Measurements from ENCODE around the gene SLC35F3.

SLC35F3 gene

DNA sequence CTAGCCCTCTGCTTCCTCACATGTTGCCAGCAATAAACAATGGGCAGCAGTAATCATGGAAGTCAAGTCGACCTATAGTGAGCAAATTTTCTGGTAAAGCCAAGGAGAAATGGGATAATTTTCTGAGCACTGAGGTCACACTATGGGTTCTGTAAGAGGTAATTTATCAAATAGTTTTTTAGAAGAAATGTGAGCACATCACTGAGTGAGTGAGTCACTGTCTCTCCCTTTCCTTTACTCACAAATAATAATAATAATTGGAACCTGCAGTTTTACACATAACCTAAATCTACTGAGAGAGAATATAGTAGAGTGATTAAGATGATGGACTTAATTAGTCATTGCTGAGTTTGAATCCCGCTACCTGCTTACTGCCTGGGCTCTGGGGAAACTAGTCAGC lies 23.6 kb downstream of the SLC35F3 start:
- no peak for DNase-seq (ENCODE audit: low spot score)
- in situ Hi-C loops (cut with MboI; ENCODE audit: low pct_unique_long_range_greater_than_20kb, low sequenced_read_pairs, unreplicated experiment), result no loop called here
- TF ChIP-seq, protein P1, sequence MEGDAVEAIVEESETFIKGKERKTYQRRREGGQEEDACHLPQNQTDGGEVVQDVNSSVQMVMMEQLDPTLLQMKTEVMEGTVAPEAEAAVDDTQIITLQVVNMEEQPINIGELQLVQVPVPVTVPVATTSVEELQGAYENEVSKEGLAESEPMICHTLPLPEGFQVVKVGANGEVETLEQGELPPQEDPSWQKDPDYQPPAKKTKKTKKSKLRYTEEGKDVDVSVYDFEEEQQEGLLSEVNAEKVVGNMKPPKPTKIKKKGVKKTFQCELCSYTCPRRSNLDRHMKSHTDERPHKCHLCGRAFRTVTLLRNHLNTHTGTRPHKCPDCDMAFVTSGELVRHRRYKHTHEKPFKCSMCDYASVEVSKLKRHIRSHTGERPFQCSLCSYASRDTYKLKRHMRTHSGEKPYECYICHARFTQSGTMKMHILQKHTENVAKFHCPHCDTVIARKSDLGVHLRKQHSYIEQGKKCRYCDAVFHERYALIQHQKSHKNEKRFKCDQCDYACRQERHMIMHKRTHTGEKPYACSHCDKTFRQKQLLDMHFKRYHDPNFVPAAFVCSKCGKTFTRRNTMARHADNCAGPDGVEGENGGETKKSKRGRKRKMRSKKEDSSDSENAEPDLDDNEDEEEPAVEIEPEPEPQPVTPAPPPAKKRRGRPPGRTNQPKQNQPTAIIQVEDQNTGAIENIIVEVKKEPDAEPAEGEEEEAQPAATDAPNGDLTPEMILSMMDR (IDR thresholded peaks at IDR 0.05; ENCODE audit: extremely low read depth, insufficient read depth, missing control alignments), result no peak

DNA sequence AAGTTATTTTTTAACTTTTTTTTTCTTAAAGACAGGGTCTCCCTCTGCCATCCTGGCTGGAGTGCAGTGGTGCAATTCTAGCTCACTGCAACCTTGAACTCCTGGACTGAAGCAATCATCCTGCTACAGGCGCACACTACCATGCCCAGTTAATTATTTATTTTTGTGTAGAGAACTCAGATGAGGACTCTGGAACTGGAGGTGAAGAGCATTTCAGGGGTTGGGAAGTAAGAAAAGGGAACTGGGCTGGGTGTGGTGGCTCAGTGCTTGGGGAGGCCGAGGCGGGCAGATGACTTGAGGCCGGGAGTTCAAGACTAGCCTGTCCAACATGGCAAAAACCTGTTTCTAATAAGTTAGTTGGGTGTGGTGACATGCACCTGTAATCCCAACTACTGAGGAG lies 28.9 kb downstream of the SLC35F3 start:
- DNase-seq (ENCODE audit: low spot score), result no peak
- in situ Hi-C loops (cut with MboI; ENCODE audit: low pct_unique_long_range_greater_than_20kb, low sequenced_read_pairs, unreplicated experiment), result no loop called here
- TF ChIP-seq, protein P1 (IDR thresholded peaks at IDR 0.05; ENCODE audit: extremely low read depth, insufficient read depth, missing control alignments), result no peak

DNA sequence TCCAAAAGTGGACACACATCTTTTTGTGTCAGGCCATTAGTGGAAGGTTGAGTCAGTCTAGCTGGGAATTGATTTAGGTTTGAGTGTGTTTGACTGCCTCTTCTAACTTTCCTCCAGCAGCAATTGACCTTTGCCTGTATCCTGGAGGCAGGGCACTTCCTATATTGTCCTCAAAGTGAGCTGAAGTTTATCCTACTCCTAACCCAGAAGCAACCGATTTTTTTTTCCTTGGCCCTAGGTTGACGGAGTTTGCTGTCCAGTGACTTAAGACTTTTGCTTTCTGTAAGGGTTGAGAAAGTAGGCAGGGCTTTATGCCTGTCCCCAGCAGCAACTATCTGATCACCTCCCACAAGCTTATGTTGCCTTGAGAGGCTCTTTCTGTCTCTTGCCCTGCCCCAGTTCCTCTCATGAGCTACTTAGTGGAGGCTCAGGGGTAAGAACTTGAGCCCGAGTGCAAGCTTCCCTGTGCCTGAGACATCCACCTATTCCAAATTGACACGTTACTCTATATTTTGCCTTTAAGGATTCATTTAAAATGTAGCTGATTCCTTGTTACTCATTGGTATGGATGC lies 30.9 kb downstream of the SLC35F3 start:
- in situ Hi-C loops (cut with MboI; ENCODE audit: low pct_unique_long_range_greater_than_20kb, low sequenced_read_pairs, unreplicated experiment), result no loop called here
- DNase-seq (ENCODE audit: low spot score), result no peak
- TF ChIP-seq, protein P1 (IDR thresholded peaks at IDR 0.05; ENCODE audit: extremely low read depth, insufficient read depth, missing control alignments), result no peak

DNA sequence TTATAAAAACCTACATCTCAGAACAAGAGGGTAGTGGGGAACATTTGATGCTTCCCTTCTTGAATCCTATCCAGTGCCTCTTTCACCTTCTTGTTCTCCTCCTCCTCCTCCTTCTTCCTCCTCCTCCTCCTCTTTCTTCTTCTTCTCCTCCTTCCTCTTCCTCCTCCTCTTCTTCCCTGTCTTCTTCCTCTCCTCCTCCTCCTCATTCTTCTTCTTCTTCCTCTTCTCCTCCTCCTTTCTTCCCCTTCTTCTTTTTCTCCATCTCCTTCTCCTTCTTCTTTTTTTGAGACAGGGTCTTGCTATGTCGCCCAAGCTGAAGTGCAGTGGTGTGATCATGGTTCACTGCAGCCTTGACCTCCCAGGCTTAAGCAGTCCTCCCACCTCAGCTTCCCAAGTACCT lies 31.9 kb downstream of the SLC35F3 start:
- in situ Hi-C loops (cut with MboI; ENCODE audit: low pct_unique_long_range_greater_than_20kb, low sequenced_read_pairs, unreplicated experiment), result no loop called here
- no peak for DNase-seq (ENCODE audit: low spot score)
- TF ChIP-seq, protein P1 (IDR thresholded peaks at IDR 0.05; ENCODE audit: extremely low read depth, insufficient read depth, missing control alignments), result no peak

DNA sequence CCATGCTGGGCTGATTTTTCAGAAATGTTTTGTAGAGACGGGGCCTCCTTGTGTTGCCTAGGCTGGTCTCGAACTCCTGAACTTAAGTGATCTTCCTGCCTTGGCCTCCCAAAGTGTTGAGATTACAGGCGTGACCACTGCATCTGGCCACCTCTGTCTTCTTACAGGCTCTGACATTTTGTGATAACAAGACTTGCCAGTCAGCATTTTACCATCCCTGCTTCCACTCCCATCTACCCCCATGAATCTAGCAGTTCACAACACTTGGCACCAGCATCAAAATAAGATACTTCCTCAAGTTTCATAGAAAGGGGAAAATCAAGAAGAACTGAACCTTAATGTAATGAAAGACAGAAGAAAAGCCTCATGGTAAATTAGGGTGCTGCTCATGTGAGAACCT lies 32.4 kb downstream of the SLC35F3 start:
- no peak for DNase-seq (ENCODE audit: low spot score)
- TF ChIP-seq, protein P1 (IDR thresholded peaks at IDR 0.05; ENCODE audit: extremely low read depth, insufficient read depth, missing control alignments), result no peak
- in situ Hi-C loops (cut with MboI; ENCODE audit: low pct_unique_long_range_greater_than_20kb, low sequenced_read_pairs, unreplicated experiment), result no loop called here

DNA sequence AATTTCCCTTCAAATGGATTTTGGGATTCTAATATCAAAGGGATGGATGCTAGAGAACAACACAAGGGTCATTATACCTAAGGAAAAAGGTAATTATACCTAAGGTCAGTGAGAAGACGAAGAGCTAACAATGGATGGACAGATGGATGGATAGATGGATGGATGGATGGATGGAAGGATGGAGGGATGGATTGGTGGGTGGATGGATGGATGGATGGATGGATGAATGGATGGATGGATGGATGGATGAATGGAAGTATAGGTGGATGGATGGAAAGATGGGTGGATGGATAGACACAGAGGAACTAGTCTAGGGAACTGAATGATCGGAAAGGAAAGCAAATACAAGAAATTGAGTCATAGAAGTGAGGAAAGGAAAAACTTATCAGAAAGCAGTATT lies 34.0 kb downstream of the SLC35F3 start:
- no peak for DNase-seq (ENCODE audit: low spot score)
- TF ChIP-seq, protein P1 (IDR thresholded peaks at IDR 0.05; ENCODE audit: extremely low read depth, insufficient read depth, missing control alignments), result no peak
- in situ Hi-C loops (cut with MboI; ENCODE audit: low pct_unique_long_range_greater_than_20kb, low sequenced_read_pairs, unreplicated experiment), result no loop called here

DNA sequence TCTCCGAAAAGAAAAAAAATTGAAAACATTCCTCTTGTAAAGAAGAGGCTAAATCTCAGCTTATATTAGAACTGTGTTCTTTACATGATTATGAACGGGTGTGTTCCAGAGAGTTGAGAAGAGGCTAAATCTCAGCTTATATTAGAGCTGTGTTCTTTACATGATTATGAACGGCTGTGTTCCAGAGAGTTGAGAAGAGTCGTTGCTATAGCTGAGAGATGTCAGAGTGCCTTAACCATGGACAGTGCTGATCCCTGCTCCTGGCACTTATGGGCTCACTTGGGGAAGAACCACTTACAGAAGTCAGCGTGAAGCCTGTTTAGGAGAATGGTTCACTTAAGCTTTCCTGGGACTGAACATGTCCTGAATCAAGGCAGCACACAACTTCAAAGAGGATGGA lies 35.0 kb downstream of the SLC35F3 start:
- in situ Hi-C loops (cut with MboI; ENCODE audit: low pct_unique_long_range_greater_than_20kb, low sequenced_read_pairs, unreplicated experiment), result no loop called here
- no peak for DNase-seq (ENCODE audit: low spot score)
- TF ChIP-seq, protein P1 (IDR thresholded peaks at IDR 0.05; ENCODE audit: extremely low read depth, insufficient read depth, missing control alignments), result no peak
